Activated CD8-positive, alpha-beta memory T cell treated with anti-CD3 and anti-CD28 coated beads for 1 hour (primary cell): Measurements from ENCODE around the gene TP53.
A peak's percentile ranks its signal among the peaks of the same experiment; 100 is the strongest.

Experiments
- DNase-seq, 2 donors: peaks; one replicate each; pipeline ENCODE4 v3.0.0-alpha.2; 2020; ENCODE audit warnings: low read depth in 1 of 2; ENCODE audit errors: extremely low read depth in 1 of 2

TP53 gene

DNA sequence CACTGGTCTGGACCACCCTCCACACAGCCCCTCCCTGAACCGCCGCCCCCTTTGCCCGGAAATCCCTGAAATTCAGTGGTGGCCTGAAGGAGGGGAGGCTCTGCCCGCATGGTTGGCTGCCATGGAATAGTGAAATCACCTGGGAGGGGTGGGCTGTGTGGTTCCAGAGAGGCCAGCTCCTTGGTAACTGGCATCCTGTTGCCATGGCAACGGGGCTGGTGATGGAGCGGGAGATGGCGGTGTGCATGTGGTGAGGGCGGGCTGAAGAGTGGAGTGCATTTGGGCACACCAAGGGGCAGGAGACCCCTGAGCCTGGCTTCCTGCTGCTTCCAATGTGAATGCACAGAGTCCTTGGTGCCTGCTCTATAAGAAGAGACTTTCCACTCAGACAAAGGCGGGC lies 20.2 kb upstream of the TP53 start:
- no peak for DNase-seq

DNA sequence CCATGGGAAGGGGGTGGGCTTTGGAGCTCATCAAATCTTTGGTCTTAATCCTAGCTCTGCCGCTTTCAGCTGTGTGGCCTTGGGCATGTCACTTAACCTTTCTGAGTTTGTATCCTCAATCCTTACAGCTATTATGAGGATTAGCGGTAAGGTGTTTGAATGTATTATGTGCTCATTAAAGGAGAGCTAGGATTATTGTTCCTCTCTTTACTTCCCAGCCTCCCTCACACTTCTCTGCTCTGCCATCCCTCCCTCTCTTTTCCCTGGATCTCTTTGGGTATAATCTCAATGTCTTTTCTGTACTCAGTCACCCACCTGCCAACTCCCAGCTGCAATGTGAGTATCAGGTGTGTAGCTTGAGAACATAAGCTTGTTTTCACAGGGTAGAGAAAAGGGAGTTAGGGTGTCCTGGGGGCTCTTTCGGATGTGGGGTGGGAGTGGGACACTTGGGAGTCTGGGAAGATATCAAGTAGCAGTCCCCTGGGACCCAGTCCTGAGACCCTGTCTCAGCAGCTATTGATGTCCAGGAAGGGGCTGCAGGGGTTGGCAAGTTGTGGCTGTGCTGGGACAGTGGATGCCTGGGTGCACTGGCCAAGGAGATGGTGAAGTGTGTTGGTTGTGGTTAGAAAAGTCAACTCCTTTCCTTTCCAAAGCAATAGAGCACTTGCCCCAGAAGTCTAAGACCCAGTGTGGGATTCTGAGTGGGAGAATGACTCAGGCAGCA lies 19.5 kb upstream of the TP53 start:
- DNase-seq = no peak

DNA sequence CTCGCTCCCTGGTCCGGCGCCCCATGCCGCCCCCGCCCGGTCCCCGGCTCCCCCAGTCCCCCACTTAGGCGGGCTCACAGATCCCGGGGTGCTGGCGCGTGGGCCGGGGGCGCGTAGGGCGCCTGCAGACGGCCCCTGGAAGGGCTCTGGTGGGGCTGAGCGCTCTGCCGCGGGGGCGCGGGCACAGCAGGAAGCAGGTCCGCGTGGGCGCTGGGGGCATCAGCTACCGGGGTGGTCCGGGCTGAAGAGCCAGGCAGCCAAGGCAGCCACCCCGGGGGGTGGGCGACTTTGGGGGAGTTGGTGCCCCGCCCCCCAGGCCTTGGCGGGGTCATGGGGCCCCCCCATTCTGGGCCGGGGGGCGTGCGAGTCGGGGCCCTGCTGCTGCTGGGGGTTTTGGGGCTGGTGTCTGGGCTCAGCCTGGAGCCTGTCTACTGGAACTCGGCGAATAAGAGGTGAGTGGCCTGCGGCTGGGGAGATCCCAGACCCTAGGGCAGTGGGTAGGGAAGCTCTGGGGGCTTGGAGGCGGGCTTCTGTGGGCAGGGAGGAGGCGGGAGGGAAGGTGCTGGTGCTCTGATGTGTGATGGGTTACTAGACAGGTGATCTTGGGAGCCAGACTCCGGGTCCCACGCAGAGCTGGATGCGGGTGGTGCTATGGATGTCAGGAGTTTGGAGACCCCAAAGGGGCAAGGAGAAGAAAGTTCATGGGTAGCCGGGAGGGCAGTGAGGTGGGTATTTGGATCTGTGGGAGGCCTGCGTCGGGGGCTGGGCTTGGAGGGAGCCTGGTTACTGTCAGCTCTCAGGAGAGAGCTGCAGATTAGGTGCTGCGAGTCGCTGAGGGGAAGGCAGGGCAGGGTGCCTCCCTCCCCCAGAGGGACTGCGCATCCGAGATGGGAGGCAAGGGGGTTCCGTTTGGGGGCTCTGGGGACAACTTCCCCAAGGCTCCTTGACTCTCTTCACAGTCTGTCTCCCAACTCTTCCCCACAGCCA lies 18.3 kb upstream of the TP53 start:
- no peak for DNase-seq

DNA sequence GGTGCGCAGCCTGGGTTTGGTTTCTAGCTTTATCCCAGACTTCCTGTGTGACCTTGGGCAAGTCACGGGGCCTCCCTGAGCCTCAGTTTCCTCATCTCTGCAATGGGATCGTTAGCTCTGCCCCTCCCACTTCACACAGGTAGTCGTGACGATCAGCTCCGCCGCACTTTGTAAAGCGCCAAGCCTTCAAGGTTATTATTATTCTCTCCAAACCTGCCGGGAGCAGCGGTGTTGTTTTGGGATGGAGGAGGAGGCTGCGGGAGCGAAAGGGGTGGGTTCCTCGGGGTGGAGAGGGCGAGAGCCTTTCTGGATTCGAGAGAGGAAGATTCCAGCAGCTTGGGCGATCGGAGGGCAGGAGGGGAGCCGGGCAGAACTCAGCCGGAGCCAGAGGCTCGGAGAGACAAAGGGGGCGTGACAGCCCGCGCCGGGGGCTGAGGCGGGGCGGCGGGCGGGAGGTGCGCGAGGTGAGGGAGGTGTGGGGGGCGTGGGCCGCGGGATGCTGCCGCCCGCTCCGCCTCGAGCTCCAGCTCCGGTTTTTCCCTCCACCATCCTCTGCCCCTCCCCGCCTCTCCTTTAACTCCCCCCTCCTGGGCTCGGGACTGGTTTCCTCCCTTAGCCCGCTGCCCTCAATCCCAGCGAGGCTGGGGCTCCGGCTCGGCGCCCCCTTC lies 17.4 kb upstream of the TP53 start, which contains the start of gene EFNB3:
Gene EFNB3, plus strand, starts transcription at position 602 of the 668 bp plus-strand sequence. CDS start 397 bp downstream, outside the sequence.
- DNase-seq = no peak

DNA sequence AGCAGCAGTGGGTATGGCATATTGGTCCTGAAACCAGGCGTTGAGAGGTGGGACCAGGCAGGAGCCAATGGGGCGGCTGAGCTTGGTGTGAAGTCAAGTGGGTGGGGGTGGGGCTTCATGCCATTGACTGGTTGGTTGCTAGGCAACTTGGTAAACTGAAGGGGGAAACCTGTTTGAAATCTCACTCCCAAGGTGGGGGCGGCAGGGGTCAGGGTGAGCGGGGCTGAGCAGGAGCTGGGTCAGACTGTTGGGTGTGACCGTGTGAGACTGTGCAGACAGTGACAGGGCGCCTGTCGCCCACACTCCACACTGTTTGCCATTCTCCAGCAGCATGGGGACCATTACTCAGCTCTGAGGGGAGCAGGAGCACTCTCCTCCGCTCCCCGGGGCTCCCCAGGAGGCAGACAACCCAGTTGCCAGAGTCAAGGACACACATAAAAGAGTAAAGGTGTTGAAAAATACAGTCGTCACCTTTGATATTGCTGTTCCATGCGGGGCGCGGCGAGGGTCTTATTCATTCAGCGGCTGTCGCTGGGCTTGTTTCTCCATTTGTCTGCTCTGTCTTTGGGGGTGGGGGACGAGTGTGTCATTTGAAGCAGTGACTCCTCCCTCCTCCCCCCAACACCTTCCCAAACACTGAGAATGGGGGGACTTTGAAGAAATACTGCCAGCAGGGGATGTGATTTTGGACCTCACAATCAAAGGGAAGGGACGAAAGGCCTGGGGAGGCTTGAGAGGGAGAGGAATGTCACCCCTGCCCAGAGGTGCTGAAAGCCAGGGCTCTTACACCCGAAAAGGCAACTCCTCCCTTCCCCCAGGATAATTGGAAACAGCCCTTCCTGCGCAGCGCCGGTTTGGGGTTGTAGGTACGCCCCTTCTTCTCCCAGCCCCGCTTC lies 16.5 kb upstream of the TP53 start:
- DNase-seq = no peak

DNA sequence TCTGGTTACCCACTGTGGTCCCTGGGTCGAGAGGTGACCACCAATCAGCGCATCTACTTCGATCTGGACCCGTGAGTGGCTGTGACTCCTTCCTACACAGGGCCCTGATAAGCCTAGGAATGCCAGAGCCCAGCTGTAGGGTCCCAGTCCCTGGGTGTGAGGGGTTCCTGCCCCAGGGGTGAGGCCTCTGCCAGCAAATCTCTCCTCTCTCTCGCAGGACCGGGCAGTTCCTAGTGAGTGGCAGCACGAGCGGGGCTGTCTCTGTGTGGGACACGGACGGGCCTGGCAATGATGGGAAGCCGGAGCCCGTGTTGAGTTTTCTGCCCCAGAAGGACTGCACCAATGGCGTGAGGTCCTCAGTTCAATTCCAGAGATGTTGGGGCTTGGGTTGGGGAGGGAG lies 15.5 kb upstream of the TP53 start:
- no peak for DNase-seq

DNA sequence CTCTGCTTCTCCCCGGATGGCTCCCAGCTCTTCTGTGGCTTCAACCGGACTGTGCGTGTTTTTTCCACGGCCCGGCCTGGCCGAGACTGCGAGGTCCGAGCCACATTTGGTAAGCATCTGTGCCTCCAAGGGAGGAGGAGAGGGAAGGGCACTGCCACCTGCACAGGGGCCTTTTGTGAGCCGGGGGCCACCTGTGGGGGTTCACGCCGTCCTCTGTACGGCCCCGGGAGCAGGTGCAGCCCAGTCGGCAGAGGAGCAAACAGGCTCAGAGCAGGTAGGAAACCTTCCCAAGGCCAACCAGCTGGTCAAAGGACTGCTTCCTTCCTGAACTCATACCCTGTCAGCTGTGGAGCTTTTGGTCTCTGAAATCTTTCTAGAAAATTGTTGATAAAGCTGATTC lies 14.4 kb upstream of the TP53 start:
- DNase-seq = no peak

DNA sequence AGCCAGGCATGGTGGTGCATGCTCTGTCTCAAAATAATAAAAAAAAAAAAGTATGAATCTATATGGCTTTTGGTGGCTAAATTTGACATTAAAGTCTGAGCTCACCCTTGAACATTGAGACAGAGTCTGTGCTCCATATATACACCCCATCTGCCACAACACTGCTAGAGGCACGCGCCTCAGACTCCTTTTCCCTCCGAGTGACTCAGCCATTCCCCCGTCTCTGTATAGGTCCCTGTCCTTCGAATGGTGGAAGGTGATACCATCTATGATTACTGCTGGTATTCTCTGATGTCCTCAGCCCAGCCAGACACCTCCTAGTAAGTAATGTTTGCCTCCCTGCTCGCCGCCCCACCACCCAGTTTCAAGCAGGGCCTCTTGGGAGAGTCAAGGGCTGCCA lies 13.2 kb upstream of the TP53 start:
- DNase-seq = no peak

DNA sequence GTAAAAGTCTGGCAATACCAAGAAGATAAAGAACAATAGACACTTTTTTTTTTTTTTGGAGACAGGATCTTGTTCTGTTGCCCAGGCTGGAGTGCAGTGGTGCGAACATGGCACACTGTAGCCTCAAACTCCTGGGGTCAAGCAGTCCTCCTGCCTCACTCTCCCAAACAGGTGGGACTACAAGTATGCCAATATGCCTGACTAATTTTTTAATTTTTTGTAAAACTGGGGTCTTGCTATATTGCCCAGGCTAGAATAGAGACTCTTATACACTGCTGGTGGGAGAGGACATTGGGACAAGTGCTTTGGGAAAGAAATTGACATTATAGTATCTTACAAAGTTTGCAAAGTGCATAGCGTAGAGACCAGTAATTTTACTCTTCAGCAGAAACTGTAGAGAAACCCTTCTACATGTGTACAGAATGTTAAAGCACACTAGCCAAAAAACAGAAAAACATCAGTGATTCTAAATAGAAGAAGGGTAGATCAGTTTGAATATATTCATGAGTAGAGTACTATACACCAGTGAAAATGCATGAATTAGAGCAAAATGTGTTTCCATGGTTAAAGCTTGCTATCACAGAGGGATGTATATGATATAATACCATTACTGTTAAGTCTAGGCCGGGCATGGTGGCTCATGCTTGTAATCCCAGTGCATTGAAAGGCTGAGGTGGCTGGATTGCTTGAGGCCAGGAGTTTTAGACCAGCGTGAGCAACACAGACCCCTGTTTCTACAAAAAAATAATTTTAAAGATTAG lies 10.7 kb upstream of the TP53 start:
- DNase-seq = no peak

DNA sequence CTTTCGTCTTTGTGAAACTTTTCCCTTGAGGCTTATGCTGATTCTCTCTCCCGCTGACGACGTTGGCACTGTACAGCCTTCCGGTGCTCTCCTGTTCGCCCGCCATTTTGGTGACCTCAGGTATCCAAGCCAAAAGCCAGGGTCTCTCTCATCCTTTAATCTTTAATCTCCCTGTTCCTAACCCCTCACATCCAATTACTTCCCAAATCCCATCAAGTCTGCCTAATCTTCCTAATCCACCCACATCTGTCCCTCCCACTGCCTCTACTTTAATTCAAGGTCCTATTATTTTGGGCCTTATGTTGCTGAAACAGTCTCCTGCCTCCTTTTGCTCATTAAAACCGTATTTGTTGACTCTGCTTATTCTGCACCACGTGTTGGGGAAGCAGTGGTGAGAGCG lies 8.3 kb upstream of the TP53 start:
- no peak for DNase-seq

DNA sequence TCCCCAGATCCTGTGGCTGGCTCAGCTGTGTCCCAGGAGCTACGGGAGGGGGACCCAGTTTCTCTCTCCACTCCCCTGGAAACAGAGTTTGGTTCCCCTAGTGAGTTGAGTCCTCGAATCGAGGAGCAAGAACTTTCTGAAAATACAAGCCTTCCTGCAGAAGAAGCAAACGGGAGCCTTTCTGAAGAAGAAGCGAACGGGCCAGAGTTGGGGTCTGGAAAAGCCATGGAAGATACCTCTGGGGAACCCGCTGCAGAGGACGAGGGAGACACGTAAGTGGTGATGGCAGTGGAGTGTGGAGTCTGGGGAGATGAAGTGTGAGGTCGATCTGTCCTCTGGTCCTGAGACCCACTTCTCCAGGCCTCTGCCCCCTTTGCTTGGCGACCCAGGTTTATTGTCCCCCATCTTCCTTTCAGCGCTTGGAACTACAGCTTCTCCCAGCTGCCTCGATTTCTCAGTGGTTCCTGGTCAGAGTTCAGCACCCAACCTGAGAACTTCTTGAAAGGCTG lies 1.6 kb upstream of the TP53 start:
- DNase-seq = no peak

DNA sequence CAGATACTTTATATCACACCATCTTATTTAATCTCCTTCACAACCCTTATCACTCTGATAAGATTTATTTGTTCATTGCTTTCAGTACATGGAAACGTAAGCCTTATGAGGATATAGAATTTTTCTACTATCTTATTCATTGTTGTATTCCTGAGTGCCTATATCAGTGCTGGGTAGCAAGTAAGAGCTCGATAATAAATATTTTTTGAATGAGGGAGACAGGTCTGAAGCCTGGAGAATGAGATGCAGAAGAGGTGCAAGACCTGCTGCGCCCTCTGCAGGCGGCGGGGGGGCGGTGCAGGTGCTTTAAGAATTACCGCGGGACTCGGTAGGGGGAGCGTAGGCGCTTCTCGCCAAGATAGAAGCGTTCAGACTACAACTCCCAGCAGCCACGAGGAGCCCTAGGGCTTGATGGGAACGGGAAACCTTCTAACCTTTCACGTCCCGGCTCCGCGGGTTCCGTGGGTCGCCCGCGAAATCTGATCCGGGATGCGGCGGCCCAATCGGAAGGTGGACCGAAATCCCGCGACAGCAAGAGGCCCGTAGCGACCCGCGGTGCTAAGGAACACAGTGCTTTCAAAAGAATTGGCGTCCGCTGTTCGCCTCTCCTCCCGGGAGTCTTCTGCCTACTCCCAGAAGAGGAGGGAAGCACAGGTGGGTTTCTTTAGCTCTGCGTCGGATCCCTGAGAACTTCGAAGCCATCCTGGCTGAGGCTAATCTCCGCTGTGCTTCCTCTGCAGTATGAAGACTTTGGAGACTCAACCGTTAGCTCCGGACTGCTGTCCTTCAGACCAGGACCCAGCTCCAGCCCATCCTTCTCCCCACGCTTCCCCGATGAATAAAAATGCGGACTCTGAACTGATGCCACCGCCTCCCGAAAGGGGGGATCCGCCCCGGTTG lies 868 bp upstream of the TP53 start, which contains the start of gene WRAP53:
Gene WRAP53, plus strand, starts transcription at position 570 of the 900 bp plus-strand sequence. Its CDS starts 172 bp downstream, at position 742.
- peak; percentile 90 to 91 for DNase-seq

DNA sequence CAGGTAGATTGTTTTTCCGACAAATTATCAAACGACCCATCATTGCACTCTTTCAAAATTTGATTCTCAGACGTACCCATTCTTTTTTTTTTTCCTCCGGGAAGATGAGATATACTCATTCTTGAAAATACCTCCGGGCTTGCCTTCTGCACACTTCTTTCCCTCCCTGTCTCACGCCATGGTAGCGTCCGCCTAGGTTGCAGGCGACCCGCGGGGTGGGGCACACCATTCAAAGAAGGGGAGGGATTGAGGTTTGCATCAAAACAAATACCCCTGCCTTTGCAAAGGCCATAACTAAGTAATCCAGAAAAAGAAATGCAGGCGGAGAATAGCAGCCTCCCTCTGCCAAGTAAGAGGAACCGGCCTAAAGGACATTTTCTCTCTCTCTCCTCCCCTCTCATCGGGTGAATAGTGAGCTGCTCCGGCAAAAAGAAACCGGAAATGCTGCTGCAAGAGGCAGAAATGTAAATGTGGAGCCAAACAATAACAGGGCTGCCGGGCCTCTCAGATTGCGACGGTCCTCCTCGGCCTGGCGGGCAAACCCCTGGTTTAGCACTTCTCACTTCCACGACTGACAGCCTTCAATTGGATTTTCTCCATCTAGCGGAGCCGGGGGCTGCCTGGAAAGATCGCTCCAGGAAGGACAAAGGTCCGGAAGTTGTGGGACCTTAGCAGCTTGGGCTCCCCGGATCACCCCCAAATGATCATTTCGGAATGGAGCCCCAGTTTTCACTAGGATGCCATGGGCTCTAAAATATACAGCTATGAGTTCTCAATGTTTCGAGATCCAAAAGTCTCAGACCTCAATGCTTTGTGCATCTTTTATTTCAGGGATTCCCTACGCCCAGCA lies 843 bp downstream of the TP53 start:
- DNase-seq = peak; percentile 47 to 58

DNA sequence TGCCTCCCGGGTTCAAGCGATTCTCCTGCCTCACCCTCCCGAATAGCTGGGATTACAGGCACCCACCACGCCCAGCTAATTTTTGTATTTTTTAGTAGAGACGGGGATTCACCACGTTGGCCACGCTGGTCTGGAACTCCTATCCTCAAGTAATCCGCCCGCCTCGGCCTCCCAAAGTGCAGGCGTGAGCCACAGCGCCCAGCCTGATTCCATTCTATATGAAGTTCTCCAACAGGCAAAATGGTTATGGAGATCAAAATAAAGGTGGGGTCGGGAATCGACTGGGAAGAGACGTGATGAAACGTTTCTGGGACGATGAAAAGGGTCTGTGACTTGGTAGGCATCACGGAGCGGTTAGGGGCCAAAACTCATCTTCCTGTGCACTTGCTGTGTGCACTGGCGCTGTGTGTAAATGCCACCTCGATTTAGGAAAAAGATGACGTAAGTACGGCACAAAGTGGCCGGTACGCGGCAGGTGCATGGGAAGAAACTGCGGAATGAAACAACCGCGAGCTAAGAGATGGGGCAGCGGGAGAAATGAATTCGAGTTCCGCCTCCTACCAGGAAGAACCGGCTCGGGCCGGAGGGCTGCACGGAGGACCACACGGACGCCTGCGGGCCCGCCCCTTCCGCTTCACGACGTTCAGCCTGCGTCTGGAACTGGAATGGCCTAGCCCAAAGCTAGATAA lies 1.6 kb downstream of the TP53 start:
- peak; percentile 65 to 81 for DNase-seq

DNA sequence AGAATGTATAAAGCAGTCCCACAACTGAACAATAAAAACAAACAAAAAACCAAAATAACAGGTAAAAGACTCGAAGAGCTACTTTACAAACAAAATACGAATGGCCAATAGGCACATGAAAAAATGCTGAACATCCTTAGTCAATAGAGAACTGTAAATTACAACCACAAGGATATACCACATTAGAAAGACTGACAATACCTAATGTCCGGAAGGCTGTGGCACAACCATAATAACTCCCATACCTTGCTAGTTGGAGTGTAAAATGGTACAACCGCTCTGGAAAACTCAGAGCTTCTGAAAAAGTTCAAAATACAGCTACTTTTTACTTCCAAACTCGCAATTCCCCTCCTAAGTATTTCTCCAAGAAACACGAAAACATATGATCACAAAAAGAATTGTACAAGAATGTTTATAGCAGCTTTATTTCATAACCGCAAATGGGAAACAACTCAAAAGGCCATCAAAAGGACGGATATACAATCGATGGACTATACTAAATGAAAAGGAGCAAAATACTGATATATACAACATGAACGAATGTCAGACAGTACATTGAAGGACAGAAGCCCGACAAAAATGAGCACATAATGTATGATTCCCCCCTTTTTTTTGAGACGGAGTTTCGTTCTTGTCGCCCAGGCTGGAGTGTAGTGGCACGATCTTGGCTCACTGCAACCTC lies 2.3 kb downstream of the TP53 start:
- DNase-seq = no peak

DNA sequence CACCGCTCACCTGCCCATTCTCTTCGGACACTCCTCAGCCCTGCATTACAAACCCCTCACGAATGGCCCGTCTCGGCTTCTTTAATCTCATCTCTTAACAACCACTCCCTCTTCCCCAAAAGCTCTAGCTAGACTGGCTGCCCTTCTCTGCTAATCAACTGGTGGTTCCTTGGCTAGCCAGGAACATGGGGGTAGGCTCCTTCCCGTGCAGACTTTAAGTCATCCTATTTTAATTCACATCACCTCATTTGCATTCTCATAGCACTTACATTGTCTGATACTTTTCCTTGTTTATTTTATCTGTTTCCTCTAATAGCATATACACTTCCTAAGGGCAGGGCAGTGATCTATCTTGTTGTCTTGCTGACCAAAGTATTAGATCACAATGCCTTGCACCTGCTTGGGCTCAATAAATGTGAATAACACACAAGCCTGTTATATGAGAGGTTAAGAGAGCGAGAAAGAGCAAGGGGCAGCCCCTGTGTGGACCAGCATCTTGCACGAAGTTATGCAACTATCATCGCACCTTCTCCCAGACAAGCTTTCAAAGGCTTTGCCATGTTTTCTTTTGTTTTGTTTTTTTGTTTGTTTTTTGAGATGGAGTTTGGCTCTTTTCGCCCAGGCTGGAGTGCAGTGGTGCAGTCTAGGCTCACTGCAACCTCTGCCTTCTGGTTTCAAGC lies 9.8 kb downstream of the TP53 start:
- no peak for DNase-seq
